GM18517 (cell line): ENCODE results near the gene TAPBP.

Experiments
- ATAC-seq: cut with Tn5 transposase; IDR thresholded peaks from one replicate; pipeline ENCODE4 v1.9.1; 2021; ENCODE audit warnings: mild to moderate bottlenecking, moderate library complexity; ENCODE audit not compliant: unreplicated experiment

The TAPBP gene

GRCh38 chr6:33249732-33250630 lies 63.9 kb downstream of the TAPBP start:
- ATAC-seq, result no peak
